Uterus (tissue), 4 donors: Measurements from ENCODE around the gene RPS6KC1. TPM values are rescaled to one million over a fixed set of nuclear protein-coding genes. Genes with fewer than 3 reads are reported as not detected.

Experiments used
- DNase-seq, 2 donors: peaks; one replicate each; pipeline ENCODE4 v3.0.0-alpha.2; 2019 to 2020
- H3K27ac ChIP-seq, 2 donors: fragments of 200-600 bp; sonication (generic); 1 replicate in 1 of 2; 2 replicates in 1 of 2; pipeline ENCODE4 v1.5.1; 2016 to 2018
- H3K27me3 ChIP-seq, 2 donors: fragments of 200-600 bp; sonication (generic); one replicate each; pipeline ENCODE4 v1.5.1; 2018 to 2019; ENCODE audit warnings: control low read depth in 1 of 2
- H3K36me3 ChIP-seq, 2 donors: fragments of 200-600 bp; sonication (generic); one replicate each; pipeline ENCODE4 v1.5.1; 2019; ENCODE audit warnings: control low read depth in 1 of 2
- H3K4me1 ChIP-seq, 2 donors: fragments of 200-600 bp; sonication (generic); one replicate each; pipeline ENCODE4 v1.5.1; 2018 to 2019; ENCODE audit warnings: control low read depth in 1 of 2
- H3K4me3 ChIP-seq, 2 donors: fragments of 200-600 bp; sonication (generic); 1 replicate in 1 of 2; 2 replicates in 1 of 2; pipeline ENCODE4 v1.5.1; 2018 to 2019; ENCODE audit warnings: mild to moderate bottlenecking in 1 of 2
- H3K9me3 ChIP-seq, 2 donors: fragments of 200-600 bp; sonication (generic); one replicate each; pipeline ENCODE4 v1.5.1; 2019; ENCODE audit warnings: control low read depth in 1 of 2
- POLR2A ChIP-seq, 2 donors: fragments of 450-650 bp; IDR thresholded peaks; one replicate each; pipeline ENCODE4 v1.6.1; 2016; ENCODE audit warnings: antibody characterized with exemption in 2 of 2, mild to moderate bottlenecking in 1 of 2, moderate library complexity in 1 of 2
- intact Hi-C: fragments of 100-400 bp; cut with DNase I; formaldehyde crosslinking; loops from one replicate; pipeline ENCODE4 v1.15.1; 2023; ENCODE audit warnings: low total_unique reads
- total RNA-seq, 4 donors: library from RNA; depleted of rRNA in 3 of 4; stranded (reverse); fragments of >200 nt in 3 of 4; gene quantifications; one replicate each; pipeline versions ENCODE4 v1.1.0 to v1.2.4, GENCODE V29; 2014 to 2023
- TF ChIP-seq, protein P1 (sequence below), 4 experiments: fragments of 200-600 bp in 2 of 4; fragments of 450-650 bp in 2 of 4; sonication (generic) in 2 of 4; IDR thresholded peaks; one replicate each; pipeline ENCODE4 v1.5.1; 2016 to 2019; ENCODE audit warnings: antibody characterized with exemption in 4 of 4, mild to moderate bottlenecking in 2 of 4, moderate library complexity in 1 of 4
- donor health status: DM: yes; HTN: yes; CAD: no.

Gene RPS6KC1
- total RNA-seq, 4 donors from 2014 or later, result 9.2 to 64.2 (median 22.3) TPM

DNA sequence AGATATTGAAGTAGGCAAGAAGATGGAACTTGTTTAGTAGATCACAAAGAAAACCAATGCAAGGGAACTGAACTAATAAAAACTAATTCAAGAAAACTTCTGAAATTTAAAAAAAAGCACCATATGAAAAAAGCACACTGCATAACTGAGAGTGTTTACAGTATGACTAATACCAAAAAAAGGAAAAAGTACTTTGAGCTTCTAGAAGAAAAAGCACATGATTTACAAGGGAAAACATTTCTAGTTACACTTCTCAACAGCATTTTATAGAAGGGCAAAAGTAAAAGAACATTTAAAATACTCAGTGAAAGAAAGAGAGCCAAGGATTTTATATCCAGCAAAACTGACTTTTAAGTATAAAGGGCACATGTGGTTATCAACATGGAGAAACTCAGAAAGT, 233.6 kb downstream of the RPS6KC1 start:
- no peak for DNase-seq
- TF ChIP-seq, protein P1, sequence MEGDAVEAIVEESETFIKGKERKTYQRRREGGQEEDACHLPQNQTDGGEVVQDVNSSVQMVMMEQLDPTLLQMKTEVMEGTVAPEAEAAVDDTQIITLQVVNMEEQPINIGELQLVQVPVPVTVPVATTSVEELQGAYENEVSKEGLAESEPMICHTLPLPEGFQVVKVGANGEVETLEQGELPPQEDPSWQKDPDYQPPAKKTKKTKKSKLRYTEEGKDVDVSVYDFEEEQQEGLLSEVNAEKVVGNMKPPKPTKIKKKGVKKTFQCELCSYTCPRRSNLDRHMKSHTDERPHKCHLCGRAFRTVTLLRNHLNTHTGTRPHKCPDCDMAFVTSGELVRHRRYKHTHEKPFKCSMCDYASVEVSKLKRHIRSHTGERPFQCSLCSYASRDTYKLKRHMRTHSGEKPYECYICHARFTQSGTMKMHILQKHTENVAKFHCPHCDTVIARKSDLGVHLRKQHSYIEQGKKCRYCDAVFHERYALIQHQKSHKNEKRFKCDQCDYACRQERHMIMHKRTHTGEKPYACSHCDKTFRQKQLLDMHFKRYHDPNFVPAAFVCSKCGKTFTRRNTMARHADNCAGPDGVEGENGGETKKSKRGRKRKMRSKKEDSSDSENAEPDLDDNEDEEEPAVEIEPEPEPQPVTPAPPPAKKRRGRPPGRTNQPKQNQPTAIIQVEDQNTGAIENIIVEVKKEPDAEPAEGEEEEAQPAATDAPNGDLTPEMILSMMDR (IDR thresholded peaks at IDR 0.05), result no peak
- no peak for TF ChIP-seq POLR2A (IDR thresholded peaks at IDR 0.05)
- Histone ChIP-seq H3K36me3 (no peaks in the 10 kb centered on the region), H3K4me3 (no peak overlapping the region), H3K9me3 (peaks cover 0 to 5% of the 10 kb centered on the region in 2 donors), H3K4me1 (no peaks in the 10 kb centered on the region), H3K27ac (no peak overlapping the region), H3K27me3 (no peaks in the 10 kb centered on the region)
- intact Hi-C loops, result no loop called here

DNA sequence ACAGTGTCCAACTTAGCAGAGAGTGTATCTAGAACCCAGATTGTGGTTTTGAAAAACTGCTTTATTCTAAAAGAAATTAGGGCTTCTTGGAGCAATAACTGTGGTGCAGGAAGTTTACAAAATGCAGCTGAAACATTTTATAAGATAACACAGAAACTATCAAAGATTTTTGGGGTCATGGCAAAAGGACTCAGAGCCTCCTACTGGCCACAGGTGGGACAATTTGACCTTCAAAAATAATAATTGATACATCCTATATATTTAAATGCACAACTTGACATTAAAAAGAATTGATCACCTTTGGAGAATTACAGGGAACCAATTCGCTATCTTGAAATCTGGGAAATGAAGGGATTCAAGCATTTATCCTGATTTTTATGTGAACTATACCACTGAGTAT, 235.2 kb downstream of the RPS6KC1 start:
- TF ChIP-seq POLR2A (IDR thresholded peaks at IDR 0.05), result no peak
- TF ChIP-seq, protein P1 (IDR thresholded peaks at IDR 0.05), result no peak

GRCh38 chr1:213287987-213288386, 236.9 kb downstream of the RPS6KC1 start:
- no peaks in the 10 kb centered on the region for H3K4me1 ChIP-seq
- no peak for DNase-seq
- no peak overlapping the region for H3K4me3 ChIP-seq
- intact Hi-C loops, result no loop called here
- H3K36me3 ChIP-seq, result no peaks in the 10 kb centered on the region
- peaks cover 0 to 5% of the 10 kb centered on the region in 2 donors for H3K9me3 ChIP-seq
- no peak overlapping the region for H3K27ac ChIP-seq
- no peaks in the 10 kb centered on the region for H3K27me3 ChIP-seq
- no peak for TF ChIP-seq POLR2A (IDR thresholded peaks at IDR 0.05)
- TF ChIP-seq, protein P1 (IDR thresholded peaks at IDR 0.05), result no peak

More for the DNA sequence above, 235.2 kb downstream of the RPS6KC1 start:
- Histone ChIP-seq H3K27me3 (no peaks in the 10 kb centered on the region), H3K4me1 (no peaks in the 10 kb centered on the region), H3K4me3 (no peak overlapping the region), H3K27ac (no peak overlapping the region), H3K9me3 (peaks cover 0 to 5% of the 10 kb centered on the region in 2 donors), H3K36me3 (no peaks in the 10 kb centered on the region)
- no peak for DNase-seq
- intact Hi-C loops, result no loop called here

DNA sequence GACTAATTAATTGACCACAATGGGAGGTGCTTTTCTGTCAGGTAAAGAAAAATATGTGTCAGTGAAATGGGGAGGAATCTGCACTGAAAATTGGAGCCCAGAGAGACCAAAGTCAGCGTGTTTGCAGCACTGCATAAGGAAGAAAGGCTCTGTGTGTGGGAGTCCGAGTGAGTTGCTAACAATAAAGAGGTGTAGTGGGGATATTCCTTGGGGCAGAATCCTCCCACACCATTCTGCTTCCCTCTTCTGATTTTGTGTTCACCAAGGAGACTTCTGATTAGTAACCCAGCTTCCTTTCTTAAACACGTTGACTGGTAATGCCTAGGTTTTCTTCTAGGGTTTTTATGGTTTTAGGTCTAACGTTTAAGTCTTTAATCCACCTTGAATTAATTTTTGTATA, 240.5 kb downstream of the RPS6KC1 start:
- no peak for DNase-seq
- H3K27ac ChIP-seq, result no peak overlapping the region
- H3K27me3 ChIP-seq, result no peaks in the 10 kb centered on the region
- TF ChIP-seq POLR2A (IDR thresholded peaks at IDR 0.05), result no peak
- TF ChIP-seq, protein P1 (IDR thresholded peaks at IDR 0.05), result no peak
- H3K36me3 ChIP-seq, result no peaks in the 10 kb centered on the region
- no peaks in the 10 kb centered on the region for H3K4me1 ChIP-seq
- H3K9me3 ChIP-seq, result no peaks in the 10 kb centered on the region
- no peak overlapping the region for H3K4me3 ChIP-seq
- intact Hi-C loops, result no loop called here

- H3K4me1 ChIP-seq, result no peaks in the 10 kb centered on the region
- TF ChIP-seq, protein P1 (IDR thresholded peaks at IDR 0.05), result no peak
- TF ChIP-seq POLR2A (IDR thresholded peaks at IDR 0.05), result no peak
- H3K36me3 ChIP-seq, result no peaks in the 10 kb centered on the region
- intact Hi-C loops, result no loop called here
- DNase-seq, result no peak
- no peak overlapping the region for H3K4me3 ChIP-seq
- H3K9me3 ChIP-seq, result no peaks in the 10 kb centered on the region
- no peak overlapping the region for H3K27ac ChIP-seq
- H3K27me3 ChIP-seq, result no peaks in the 10 kb centered on the region
Observed at GRCh38 chr1:213292614-213293013, 241.6 kb downstream of the RPS6KC1 start.
